Vagina (tissue), 2 donors: ENCODE results near the gene ASRGL1. TPM values are rescaled to one million over a fixed set of nuclear protein-coding genes. Genes with fewer than 3 reads are reported as not detected.

Experiments used
- DNase-seq, 2 donors: peaks; one replicate each; pipeline ENCODE4 v3.0.0-alpha.2; 2017; ENCODE audit errors: extremely low spot score in 2 of 2
- H3K27ac ChIP-seq: fragments of 200-600 bp; sonication (generic); one replicate; pipeline ENCODE4 v1.5.1; 2019
- H3K27me3 ChIP-seq: fragments of 200-600 bp; sonication (generic); one replicate; pipeline ENCODE4 v1.5.1; 2019
- H3K36me3 ChIP-seq, 2 donors: fragments of 200-600 bp; sonication (generic); one replicate each; pipeline ENCODE4 v1.5.1; 2017 to 2019
- H3K4me1 ChIP-seq: fragments of 200-600 bp; sonication (generic); one replicate; pipeline ENCODE4 v1.5.1; 2019
- H3K4me3 ChIP-seq, 2 donors: fragments of 200-600 bp; sonication (generic); 1 replicate in 1 of 2; 2 replicates in 1 of 2; pipeline ENCODE4 v1.5.1; 2016 to 2019
- H3K9me3 ChIP-seq: fragments of 200-600 bp; sonication (generic); one replicate; pipeline ENCODE4 v1.5.1; 2019
- CTCF ChIP-seq, 3 experiments: fragments of 450-650 bp in 2 of 3; fragments of 200-600 bp in 1 of 3; sonication (generic) in 1 of 3; IDR thresholded peaks; one replicate each; pipeline ENCODE4 v1.5.1; 2017 to 2019; ENCODE audit warnings: antibody characterized with exemption in 3 of 3, mild to moderate bottlenecking in 2 of 3, moderate library complexity in 2 of 3
- POLR2A ChIP-seq, 2 donors: fragments of 450-650 bp; IDR thresholded peaks; one replicate each; pipeline ENCODE4 v1.6.1; 2017; ENCODE audit warnings: antibody characterized with exemption in 2 of 2, mild to moderate bottlenecking in 2 of 2, moderate library complexity in 2 of 2
- POLR2AphosphoS5 ChIP-seq, 2 donors: sonication (generic); formaldehyde crosslinking; IDR thresholded peaks; one replicate each; pipeline ENCODE4 v1.9.0; 2017; ENCODE audit warnings: antibody characterized with exemption in 2 of 2, mild to moderate bottlenecking in 2 of 2, low read depth in 1 of 2; ENCODE audit not compliant: insufficient read depth in 1 of 2
- intact Hi-C: fragments of 100-400 bp; cut with DNase I; formaldehyde crosslinking; loops from one replicate; pipeline ENCODE4 v1.15.1; 2023
- total RNA-seq: library from RNA; depleted of rRNA; stranded (reverse); fragments of >200 nt; gene quantifications from one replicate; pipeline ENCODE4 v1.2.3, GENCODE V29; 2016

The ASRGL1 gene
- total RNA-seq, 1 donor from 2014 or later = 5.6 TPM

- intact Hi-C loops = no loop called here
- no peak overlapping the region for H3K4me3 ChIP-seq
- no peaks in the 10 kb centered on the region for H3K36me3 ChIP-seq
- DNase-seq = no peak
- H3K27ac ChIP-seq = peak overlapping the region; percentile 60
- no peak for TF ChIP-seq POLR2A (IDR thresholded peaks at IDR 0.05)
- TF ChIP-seq CTCF (IDR thresholded peaks at IDR 0.05) = no peak
- TF ChIP-seq POLR2AphosphoS5 (IDR thresholded peaks at IDR 0.05; ENCODE audit: insufficient read depth in 1 of 2, low read depth in 1 of 2) = no peak
- H3K27me3 ChIP-seq = no peaks in the 10 kb centered on the region
- H3K9me3 ChIP-seq = no peaks in the 10 kb centered on the region
- H3K4me1 ChIP-seq = peaks cover 64% of the 10 kb centered on the region
Measured at GRCh38 chr11:62431171-62431901, 94.1 kb downstream of the ASRGL1 start.

GRCh38 chr11:62432695-62433094 is 95.4 kb downstream of the ASRGL1 start:
- no peak for DNase-seq
- H3K36me3 ChIP-seq = no peaks in the 10 kb centered on the region
- no peaks in the 10 kb centered on the region for H3K27me3 ChIP-seq
- H3K27ac ChIP-seq = peak overlapping the region; percentile 60
- H3K4me1 ChIP-seq = peaks cover 53% of the 10 kb centered on the region
- no peaks in the 10 kb centered on the region for H3K9me3 ChIP-seq
- no peak for TF ChIP-seq POLR2AphosphoS5 (IDR thresholded peaks at IDR 0.05; ENCODE audit: insufficient read depth in 1 of 2, low read depth in 1 of 2)
- no peak for TF ChIP-seq POLR2A (IDR thresholded peaks at IDR 0.05)
- no peak for TF ChIP-seq CTCF (IDR thresholded peaks at IDR 0.05)
- intact Hi-C loops = no loop called here
- no peak overlapping the region for H3K4me3 ChIP-seq

- DNase-seq = no peak
- TF ChIP-seq POLR2AphosphoS5 (IDR thresholded peaks at IDR 0.05; ENCODE audit: insufficient read depth in 1 of 2, low read depth in 1 of 2) = no peak
- TF ChIP-seq CTCF (IDR thresholded peaks at IDR 0.05) = no peak
- no peak for TF ChIP-seq POLR2A (IDR thresholded peaks at IDR 0.05)
- Histone ChIP-seq H3K27ac (peak overlapping the region; percentile 60), H3K4me1 (peaks cover 47% of the 10 kb centered on the region), H3K36me3 (no peaks in the 10 kb centered on the region), H3K27me3 (no peaks in the 10 kb centered on the region), H3K9me3 (no peaks in the 10 kb centered on the region), H3K4me3 (no peak overlapping the region)
- intact Hi-C loops = no loop called here
Measured at GRCh38 chr11:62433141-62433903, 96.1 kb downstream of the ASRGL1 start.

- Histone ChIP-seq H3K4me1 (peaks cover 41% of the 10 kb centered on the region), H3K27me3 (no peaks in the 10 kb centered on the region), H3K4me3 (no peak overlapping the region), H3K36me3 (no peaks in the 10 kb centered on the region), H3K27ac (peak overlapping the region; percentile 60), H3K9me3 (no peaks in the 10 kb centered on the region)
- intact Hi-C loops = no loop called here
- TF ChIP-seq POLR2AphosphoS5 (IDR thresholded peaks at IDR 0.05; ENCODE audit: insufficient read depth in 1 of 2, low read depth in 1 of 2) (no peak), CTCF (IDR thresholded peaks at IDR 0.05) (no peak), POLR2A (IDR thresholded peaks at IDR 0.05) (no peak)
- DNase-seq = no peak
Measured at GRCh38 chr11:62433904-62434276, 96.6 kb downstream of the ASRGL1 start.
